K562 (cell line): ENCODE results near the gene PSMA6. TPM values are rescaled to one million over a fixed set of nuclear protein-coding genes. Genes with fewer than 3 reads are reported as not detected.

Experiments
- ATAC-seq: fragments of 200-7000 bp; cut with Tn5 transposase; 3 replicates; pipeline ENCODE4 v1.9.1; 2020; ENCODE audit warnings: moderate library complexity
- BruUV-seq: library from RNA; stranded (reverse); fragments of 400-500 nt; replicated peaks from 2 replicates; lab custom pipeline; 2021; lab: Mats Ljungman, UMichigan
- CTCF ChIA-PET: fragments of 300-600 bp; formaldehyde crosslinking; extraction: SDS; loops from one replicate; lab custom pipeline; 2021; ENCODE audit warnings: low intra/inter-chr PET ratio; lab: Yijun Ruan, JAX
- POLR2A ChIA-PET: fragments of 300-600, 350-650 bp; sonication (Branson Sonifier 250); formaldehyde crosslinking; extraction: SDS; loops from one replicate; lab custom pipeline; 2021; ENCODE audit warnings: antibody characterized with exemption, inconsistent platforms; lab: Yijun Ruan, JAX
- DNase-seq, 4 experiments: peaks; one replicate each; pipeline versions ENCODE4 v3.0.0 to v3.0.0-alpha.2; 2011 to 2018; ENCODE audit warnings: low spot score in 3 of 4, mixed read lengths in 3 of 4; ENCODE audit errors: extremely low read depth in 1 of 4
- FAIRE-seq: peaks from 2 replicates; lab custom pipeline; 2011; peaks lifted over from hg19 to GRCh38; lab: Jason Lieb, UNC
- H2AFZ ChIP-seq: 2 replicates; pipeline ENCODE4 v1.6.0; 2011; ENCODE audit warnings: low read depth, low read length, control low read depth, inconsistent platforms
- H3K27ac ChIP-seq: fragments of 200-600 bp; 3 replicates; pipeline ENCODE4 v1.8.0; 2011; ENCODE audit warnings: low read depth, mild to moderate bottlenecking, control low read depth, inconsistent platforms, low read length, moderate library complexity, mixed read lengths; ENCODE audit errors: extremely low read depth
- H3K27me3 ChIP-seq, 2 experiments: fragments of 300-600 bp in 1 of 2; 2 replicates in 1 of 2; 3 replicates in 1 of 2; pipeline versions ENCODE4 v1.6.0 to v1.8.0; 2011; ENCODE audit warnings: inconsistent platforms in 2 of 2, low read length in 2 of 2, mild to moderate bottlenecking in 1 of 2, mixed read lengths in 1 of 2, moderate library complexity in 1 of 2; ENCODE audit not compliant: control insufficient read depth in 2 of 2, insufficient read depth in 2 of 2
- H3K36me3 ChIP-seq: fragments of 300-600 bp; 3 replicates; pipeline ENCODE4 v1.8.0; 2011; ENCODE audit warnings: mild to moderate bottlenecking, low read length, inconsistent platforms; ENCODE audit not compliant: control insufficient read depth, insufficient read depth
- H3K4me1 ChIP-seq, 2 experiments: fragments of 200-600 bp in 1 of 2; replicated peaks in 1 of 2; 2 replicates in 1 of 2; 3 replicates in 1 of 2; pipeline versions ENCODE4 v1.5.1 to v1.8.0; 2011; ENCODE audit warnings: inconsistent platforms in 2 of 2, low read length in 2 of 2, mild to moderate bottlenecking in 1 of 2, mixed read lengths in 1 of 2, moderate library complexity in 1 of 2; ENCODE audit not compliant: control insufficient read depth in 2 of 2, insufficient read depth in 2 of 2
- H3K4me2 ChIP-seq: 2 replicates; pipeline ENCODE4 v1.6.1; 2011; ENCODE audit warnings: low read length, control low read depth, inconsistent platforms, mixed read lengths; ENCODE audit not compliant: insufficient read depth
- H3K4me3 ChIP-seq: fragments of 200-600 bp; sonication (generic), shearing (Covaris generic); 2 replicates; pipeline ENCODE4 v1.5.1; 2016; ENCODE audit warnings: control low read depth, inconsistent platforms
- H3K79me2 ChIP-seq: fragments of 200-600 bp; 3 replicates; pipeline ENCODE4 v1.8.0; 2011; ENCODE audit warnings: low read length, inconsistent platforms; ENCODE audit not compliant: control insufficient read depth, insufficient read depth
- H3K9ac ChIP-seq, 2 experiments: 2 replicates each; pipeline versions ENCODE4 v1.6.0 to v1.6.1; 2011; ENCODE audit warnings: low read depth in 2 of 2, low read length in 2 of 2, control low read depth in 1 of 2, inconsistent platforms in 1 of 2, mild to moderate bottlenecking in 1 of 2, mixed read lengths in 1 of 2; ENCODE audit not compliant: insufficient read depth in 1 of 2
- H3K9me1 ChIP-seq: one replicate; pipeline ENCODE4 v1.6.0; 2011; ENCODE audit warnings: inconsistent platforms, mild to moderate bottlenecking, low read length, moderate library complexity; ENCODE audit not compliant: control insufficient read depth, insufficient read depth
- H3K9me3 ChIP-seq: replicated peaks from 2 replicates; pipeline ENCODE4 v1.5.1; 2011; ENCODE audit warnings: low read depth, low read length, inconsistent platforms; ENCODE audit not compliant: control insufficient read depth, insufficient read depth
- H4K20me1 ChIP-seq: replicated peaks from 2 replicates; pipeline ENCODE4 v1.6.1; 2011; ENCODE audit warnings: low read length, inconsistent platforms, mixed read lengths; ENCODE audit not compliant: control insufficient read depth, insufficient read depth
- BRCA1 ChIP-seq, 2 experiments: fragments of 450-650 bp in 1 of 2; sonication (generic) in 1 of 2; formaldehyde crosslinking in 1 of 2; IDR thresholded peaks; 2 replicates each; pipeline versions ENCODE4 v1.5.0 to v1.6.1; 2017 to 2020; ENCODE audit warnings: mild to moderate bottlenecking in 1 of 2, missing genetic modification reagents in 1 of 2
- E4F1 ChIP-seq: fragments of 250-450 bp; sonication (Bioruptor Pico); IDR thresholded peaks from 2 replicates; pipeline ENCODE4 v1.5.0; 2021; ENCODE audit warnings: mild to moderate bottlenecking, borderline replicate concordance
- FOXP4 ChIP-seq: sonication (generic); formaldehyde crosslinking; IDR thresholded peaks from 2 replicates; pipeline ENCODE4 v1.8.0; 2022; ENCODE audit warnings: mild to moderate bottlenecking, missing genetic modification reagents, borderline replicate concordance
- HDAC3 ChIP-seq: fragments of 450-650 bp; IDR thresholded peaks from 2 replicates; pipeline ENCODE4 v1.6.1; 2018; ENCODE audit warnings: borderline replicate concordance, mild to moderate bottlenecking, moderate library complexity; ENCODE audit not compliant: partially characterized antibody
- POLR2H ChIP-seq: IDR thresholded peaks from 2 replicates; pipeline ENCODE4 v1.6.1; 2016; ENCODE audit warnings: missing genetic modification characterization, low read depth, mild to moderate bottlenecking, control low read depth, missing compliant biosample characterization, moderate library complexity
- TRIM24 ChIP-seq, 2 experiments: fragments of 450-650 bp; IDR thresholded peaks; 2 replicates each; pipeline ENCODE4 v1.6.1; 2016
- ZNF212 ChIP-seq: fragments of 450-650 bp; formaldehyde crosslinking; IDR thresholded peaks from 2 replicates; pipeline ENCODE4 v1.4.0; 2020; ENCODE audit warnings: mild to moderate bottlenecking
- WGBS: fragments of 100-300 bp; shearing (Covaris generic); methylation state at CpG from one replicate; pipeline ENCODE4 v1.1.6; 2016; ENCODE audit warnings: low coverage, mixed read lengths; ENCODE audit not compliant: insufficient coverage; ENCODE audit errors: missing lambda C conversion rate; 5-methylcytosine and 5-hydroxymethylcytosine counted together
- in situ Hi-C: fragments of 300-500 bp; cut with MboI; formaldehyde crosslinking; loops from 4 replicates; pipeline ENCODE4 v1.15.0; 2018; ENCODE audit warnings: inconsistent platforms, mixed read lengths
- intact Hi-C: fragments of 100-400 bp; cut with micrococcal nuclease; formaldehyde crosslinking; loops from 2 replicates; pipeline ENCODE4 v1.14.2; 2022
- polyA plus RNA-seq, 8 experiments: library from polyadenylated mRNA; depleted of rRNA in 4 of 8; stranded (reverse) in 5 of 8; unstranded in 3 of 8; fragments of >200 nt; fragmentation: Nextera tagmentation in 2 of 8; fragmentation: Illumina TruSeq in 1 of 8; extraction: Ambion mirVana in 2 of 8; extraction: Trizol in 1 of 8; gene quantifications; 2 replicates each; pipeline versions ENCODE4 v1.2.1 to v1.2.3, GENCODE V29; 2011 to 2014; ENCODE audit warnings: inconsistent platforms in 1 of 8, missing spikeins in 1 of 8
- total RNA-seq, 7 experiments: library from RNA; depleted of rRNA in 6 of 7; stranded (reverse); fragments of >200 nt in 6 of 7; fragmentation: Illumina TruSeq in 2 of 7; extraction: Trizol in 2 of 7; gene quantifications; 2 replicates each; pipeline versions ENCODE4 v1.2.1 to v1.2.3, GENCODE V29; 2011 to 2021; ENCODE audit warnings: low replicate concordance in 1 of 7

The PSMA6 gene
- total and polyA plus RNA-seq, 9 of the 15 experiments (the other 6 are each of a cell fraction or from before 2014, with no cell fraction given) = 210 to 952 (median 288) TPM

- H3K27me3 ChIP-seq = no peaks in the 10 kb centered on the region
- DNase-seq (no peak), FAIRE-seq (no peak), ATAC-seq (no peak)
- no peaks in the 10 kb centered on the region; a peak in 1 of 5 replicates for H3K4me1 ChIP-seq
- in situ Hi-C loops (no loop called here), intact Hi-C loops (no loop called here)
- WGBS = 62% methylated on average over 4 of the region's 4 CpGs
- no peak overlapping the region for H3K27ac ChIP-seq
- H3K9me1 ChIP-seq = no peaks in the 10 kb centered on the region
- 0 out of 3 replicates have a peak, but pooled peaks cover 2% of the 10 kb centered on the region for H3K36me3 ChIP-seq
- POLR2A ChIA-PET = interaction anchor here (0.6 to 1.2 kb wide), 2 partner anchors 11 to 195 kb away, joined by 3 read pairs; no protein-coding TSS in a partner anchor
- no peak overlapping the region for H2AFZ ChIP-seq
- TF ChIP-seq HDAC3 (no peak), ZNF212 (CRISPR knock-in tag) (no peak), POLR2H (tag) (no peak), E4F1 (CRISPR knock-in tag) (no peak), FOXP4 (CRISPR knock-in tag) (no peak), TRIM24 (IDR thresholded peaks at IDR 0.05) (no peak), BRCA1 (IDR thresholded peaks at IDR 0.05) (no peak), BRCA1 (CRISPR knock-in tag; IDR thresholded peaks at IDR 0.05) (no peak)
- no TSS peak for BruUV-seq
- no peaks in the 10 kb centered on the region for H4K20me1 ChIP-seq
- no peak overlapping the region for H3K4me3 ChIP-seq
- CTCF ChIA-PET = no interaction called here
- no peaks in the 10 kb centered on the region for H3K79me2 ChIP-seq
- no peaks in the 10 kb centered on the region for H3K9me3 ChIP-seq
- H3K4me2 ChIP-seq = no peak overlapping the region
- no peak overlapping the region for H3K9ac ChIP-seq
These were observed 41.9 kb upstream of the PSMA6 start for GRCh38 chr14:35250319-35250718.
